ENCODE results near the gene SPATA20. TPM values are rescaled to one million over a fixed set of nuclear protein-coding genes. Genes with fewer than 3 reads are reported as not detected.

The SPATA20 gene
- total RNA-seq, 4 donors from 2014 or later, result 27.6 to 56.0 (median 40.6) TPM

DNA sequence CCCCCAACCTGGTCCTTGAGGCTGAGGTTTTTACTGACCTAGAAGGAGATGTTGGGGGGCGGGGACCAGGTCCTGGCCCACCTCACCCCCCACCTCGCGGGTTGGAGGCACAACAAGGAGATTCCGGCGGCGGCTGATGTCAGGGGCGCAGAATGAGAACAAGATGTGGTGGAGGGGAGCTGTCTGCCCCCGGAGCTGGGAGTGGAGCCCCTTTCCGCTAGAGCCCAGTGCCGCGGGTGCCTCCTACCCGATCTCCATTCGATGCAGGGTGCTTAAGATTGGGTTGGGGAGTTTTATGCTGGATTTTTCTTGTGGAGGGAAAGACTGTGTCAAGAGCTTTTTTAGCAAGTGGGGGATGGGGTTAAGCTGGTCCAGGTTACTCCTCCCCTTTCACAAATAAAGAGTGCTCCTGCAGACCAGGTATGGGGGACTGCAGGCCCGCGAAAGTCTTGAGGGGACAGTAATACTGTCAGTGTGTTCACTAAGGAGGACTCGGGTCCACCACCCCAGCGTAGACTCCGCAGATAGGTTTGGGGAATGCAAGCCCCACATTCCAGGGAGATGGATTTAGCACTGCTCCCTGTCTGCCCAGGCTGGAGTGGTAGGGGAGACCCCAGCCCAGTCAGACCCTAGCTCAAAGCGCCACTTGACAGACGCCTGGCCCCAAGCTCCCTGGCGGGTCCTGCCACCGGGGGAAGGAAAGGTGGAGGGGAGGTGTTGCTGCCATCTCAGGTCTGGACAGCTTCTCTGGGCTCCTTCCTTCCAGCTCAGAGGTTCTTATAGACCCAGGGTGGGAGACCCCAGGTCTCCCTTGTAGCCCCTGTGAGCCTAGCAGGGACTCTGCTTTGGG, 15.5 kb downstream of the SPATA20 start:
- 32 to 35% methylated on average over 19 to 22 of the region's 22 CpGs for WGBS, 2 donors
- intact Hi-C loops (cut with DNase I; ENCODE audit: low total_unique reads), result no loop called here
- H3K4me3 ChIP-seq (ENCODE audit: low read depth, poor library complexity, severe bottlenecking), result no peak overlapping the region
- DNase-seq (ENCODE audit: low spot score in 2 of 2), result no peak
- TF ChIP-seq POLR2A (IDR thresholded peaks at IDR 0.05), result no peak
- TF ChIP-seq CTCF (IDR thresholded peaks at IDR 0.05), result no peak

DNA sequence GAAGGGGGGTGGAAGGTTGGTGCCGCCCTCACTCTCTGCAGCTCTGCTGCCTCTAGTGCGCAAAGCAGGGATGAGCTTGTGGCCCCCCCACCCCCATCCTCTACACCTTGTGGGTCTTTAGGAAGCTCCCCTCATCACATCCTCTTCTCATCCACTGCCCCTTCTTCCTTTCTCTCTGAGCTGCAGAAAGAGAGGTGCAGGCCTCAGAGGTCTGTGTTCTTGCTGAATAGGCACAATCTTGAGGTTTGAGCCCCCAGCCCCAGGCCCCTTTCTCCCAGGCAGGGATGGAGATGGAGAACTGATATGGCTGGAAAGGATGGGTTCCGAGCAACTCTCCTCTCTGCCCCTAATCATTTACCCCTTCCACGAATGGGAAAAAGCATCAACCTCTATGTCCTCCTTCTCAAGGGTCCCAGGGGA, 16.1 kb downstream of the SPATA20 start:
- 74 to 77% methylated on average over 4 of the region's 4 CpGs for whole genome bisulfite sequencing, 2 donors
- intact Hi-C loops (cut with DNase I; ENCODE audit: low total_unique reads), result no loop called here
- no peak overlapping the region for H3K4me3 ChIP-seq (ENCODE audit: low read depth, poor library complexity, severe bottlenecking)

GRCh38 chr17:50564916-50565315, 17.9 kb downstream of the SPATA20 start:
- 6 to 9% methylated on average over 11 to 19 of the region's 19 CpGs for WGBS, 2 donors
- intact Hi-C loops (cut with DNase I; ENCODE audit: low total_unique reads), result no loop called here
- H3K4me3 ChIP-seq (ENCODE audit: low read depth, poor library complexity, severe bottlenecking), result no peak overlapping the region
- TF ChIP-seq CTCF (IDR thresholded peaks at IDR 0.05) (no peak), POLR2A (IDR thresholded peaks at IDR 0.05) (no peak)
- DNase-seq (ENCODE audit: low spot score in 2 of 2), result peak; percentile 78 to 96

More for the DNA sequence above, 16.1 kb downstream of the SPATA20 start:
- no peak for DNase-seq (ENCODE audit: low spot score in 2 of 2)
- TF ChIP-seq POLR2A (IDR thresholded peaks at IDR 0.05), result no peak
- TF ChIP-seq CTCF (IDR thresholded peaks at IDR 0.05), result no peak

DNA sequence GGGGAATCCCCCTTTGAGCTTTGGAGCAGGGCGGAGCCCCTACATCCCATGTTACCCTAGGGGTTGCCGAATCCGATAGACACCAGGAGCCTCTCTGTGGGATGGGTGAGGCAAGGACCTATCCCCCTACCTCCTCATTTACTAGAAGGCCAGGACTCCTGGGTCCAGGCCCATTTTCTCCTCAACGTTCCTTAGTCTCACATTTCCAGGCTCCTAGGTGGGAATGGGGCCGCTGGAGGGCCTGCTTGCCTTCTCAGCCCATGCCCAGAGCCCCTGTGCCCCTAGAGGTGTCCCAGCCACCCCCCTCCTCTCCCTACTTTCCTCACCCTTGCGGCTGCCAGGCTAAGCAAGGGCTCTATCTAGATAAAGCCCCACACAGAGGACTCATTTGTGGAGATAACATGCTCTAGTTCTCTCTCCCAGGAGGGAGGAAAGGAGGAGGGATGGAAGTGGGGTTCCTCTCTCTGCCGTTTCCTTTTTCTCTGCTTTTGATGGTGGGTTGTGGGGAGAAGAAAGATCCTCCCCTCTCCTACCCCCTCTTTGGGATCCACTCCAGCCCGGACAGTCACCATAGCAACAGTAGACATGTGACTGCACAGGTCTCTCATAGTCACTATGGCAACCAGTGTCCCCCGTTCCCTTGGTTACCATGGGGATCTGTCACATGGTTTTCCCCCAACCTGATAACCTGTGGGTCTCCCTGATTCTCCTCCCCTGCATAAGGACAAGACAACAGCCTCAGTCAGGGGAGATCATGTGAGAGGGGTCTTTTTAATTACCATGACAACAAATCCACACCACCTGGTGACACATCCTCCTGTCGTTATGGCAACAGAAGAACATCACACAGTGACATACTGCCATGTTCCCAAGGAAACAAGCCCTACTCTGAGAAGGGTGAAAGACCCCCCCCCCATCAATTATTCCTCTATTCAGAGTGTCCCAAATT, 18.7 kb downstream of the SPATA20 start:
- H3K4me3 ChIP-seq (ENCODE audit: low read depth, poor library complexity, severe bottlenecking), result no peak overlapping the region
- intact Hi-C loops (cut with DNase I; ENCODE audit: low total_unique reads), result no loop called here
- no peak for DNase-seq (ENCODE audit: low spot score in 2 of 2)
- 28 to 36% methylated on average over 7 to 10 of the region's 10 CpGs for WGBS, 2 donors
- TF ChIP-seq POLR2A (IDR thresholded peaks at IDR 0.05), result no peak
- no peak for TF ChIP-seq CTCF (IDR thresholded peaks at IDR 0.05)

DNA sequence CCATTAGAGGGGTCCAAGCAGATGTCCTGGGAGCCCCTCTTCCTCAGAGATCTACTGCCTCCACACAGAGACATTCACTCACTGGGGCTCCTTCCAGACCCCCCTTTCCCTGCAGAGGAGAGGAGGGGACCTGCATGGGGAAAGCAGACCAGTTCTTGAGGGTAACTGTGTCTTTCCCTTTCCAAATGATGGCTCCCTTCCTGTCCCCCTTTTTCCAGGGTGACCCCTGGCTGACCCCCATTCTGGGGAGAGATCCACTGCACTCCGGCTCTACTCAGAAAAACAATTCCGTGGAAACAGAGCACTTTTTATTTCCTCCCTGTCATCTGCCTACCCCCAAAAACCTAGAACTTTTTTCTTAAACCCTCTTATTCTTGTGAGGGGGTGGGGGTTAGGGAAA, 19.9 kb downstream of the SPATA20 start:
- no peak for DNase-seq (ENCODE audit: low spot score in 2 of 2)
- no peak overlapping the region for H3K4me3 ChIP-seq (ENCODE audit: low read depth, poor library complexity, severe bottlenecking)
- intact Hi-C loops (cut with DNase I; ENCODE audit: low total_unique reads), result no loop called here
- TF ChIP-seq POLR2A (IDR thresholded peaks at IDR 0.05), result no peak
- no peak for TF ChIP-seq CTCF (IDR thresholded peaks at IDR 0.05)
- WGBS, 2 donors, result 27 to 28% methylated on average over 2 of the region's 2 CpGs
